Keratinocyte (primary cell): ENCODE data around the gene NCOA7. TPM values are rescaled to one million over a fixed set of nuclear protein-coding genes. Genes with fewer than 3 reads are reported as not detected.

Source experiments
- DNase-seq: peaks from one replicate; pipeline ENCODE4 v3.0.0-alpha.2; 2011; ENCODE audit warnings: low read depth, missing footprints, low spot score
- FAIRE-seq: peaks from 2 replicates; lab custom pipeline; 2011; peaks lifted over from hg19 to GRCh38; lab: Jason Lieb, UNC
- H2AFZ ChIP-seq: 2 replicates; pipeline ENCODE4 v1.6.0; 2012; ENCODE audit warnings: low read length, control low read depth, inconsistent platforms; ENCODE audit not compliant: control insufficient read depth
- H3K27ac ChIP-seq: 2 replicates; pipeline ENCODE4 v1.5.1; 2011; ENCODE audit warnings: low read length; ENCODE audit not compliant: control insufficient read depth, insufficient read depth
- H3K27me3 ChIP-seq: 3 replicates; pipeline ENCODE4 v1.6.0; 2011; ENCODE audit warnings: low read length; ENCODE audit not compliant: control insufficient read depth, insufficient read depth; ENCODE audit errors: extremely low read depth
- H3K36me3 ChIP-seq, 2 experiments: 2 replicates in 1 of 2; 3 replicates in 1 of 2; pipeline ENCODE4 v1.5.1; 2011; ENCODE audit warnings: low read length in 2 of 2, mild to moderate bottlenecking in 1 of 2; ENCODE audit not compliant: control insufficient read depth in 2 of 2, insufficient read depth in 2 of 2; ENCODE audit errors: extremely low read depth in 1 of 2
- H3K4me1 ChIP-seq: 3 replicates; pipeline ENCODE4 v1.5.1; 2011; ENCODE audit warnings: low read length; ENCODE audit not compliant: control insufficient read depth, insufficient read depth; ENCODE audit errors: extremely low read depth
- H3K4me2 ChIP-seq: 3 replicates; pipeline ENCODE4 v1.6.0; 2011; ENCODE audit warnings: low read depth, low read length; ENCODE audit not compliant: control insufficient read depth, insufficient read depth; ENCODE audit errors: extremely low read depth
- H3K4me3 ChIP-seq, 3 experiments: fragments of 200-600 bp in 1 of 3; sonication (generic) in 1 of 3; 2 replicates in 2 of 3; 3 replicates in 1 of 3; pipeline ENCODE4 v1.5.1; 2011 to 2016; ENCODE audit warnings: low read length in 3 of 3, mild to moderate bottlenecking in 3 of 3, control low read depth in 2 of 3, inconsistent platforms in 1 of 3, low read depth in 1 of 3, mixed read lengths in 1 of 3, mixed run types in 1 of 3, moderate library complexity in 1 of 3; ENCODE audit not compliant: control insufficient read depth in 2 of 3, insufficient read depth in 2 of 3; ENCODE audit errors: extremely low read depth in 1 of 3
- H3K79me2 ChIP-seq: 2 replicates; pipeline ENCODE4 v1.6.0; 2012; ENCODE audit warnings: low read length; ENCODE audit not compliant: control insufficient read depth, insufficient read depth
- H3K9ac ChIP-seq: 3 replicates; pipeline ENCODE4 v1.6.0; 2011; ENCODE audit warnings: low read length; ENCODE audit not compliant: control insufficient read depth, insufficient read depth; ENCODE audit errors: extremely low read depth
- H3K9me1 ChIP-seq: 3 replicates; pipeline ENCODE4 v1.6.0; 2011; ENCODE audit warnings: low read length; ENCODE audit not compliant: control insufficient read depth, insufficient read depth; ENCODE audit errors: extremely low read depth
- H3K9me3 ChIP-seq: 2 replicates; pipeline ENCODE4 v1.5.1; 2012; ENCODE audit warnings: low read depth, low read length; ENCODE audit not compliant: control insufficient read depth
- H4K20me1 ChIP-seq: 3 replicates; pipeline ENCODE4 v1.6.0; 2011; ENCODE audit warnings: low read length; ENCODE audit not compliant: control insufficient read depth, insufficient read depth; ENCODE audit errors: extremely low read depth
- CTCF ChIP-seq, 3 experiments: IDR thresholded peaks in 1 of 3; conservative IDR thresholded peaks in 1 of 3; optimal IDR thresholded peaks in 1 of 3; 2 replicates in 2 of 3; 3 replicates in 1 of 3; pipeline versions ENCODE3 to v1.5.1; 2011; ENCODE audit warnings: low read length in 3 of 3, mild to moderate bottlenecking in 3 of 3, moderate library complexity in 2 of 3, control low read depth in 1 of 3, inconsistent platforms in 1 of 3; ENCODE audit not compliant: insufficient read depth in 2 of 3; ENCODE audit errors: extremely low read depth in 1 of 3
- EZH2 ChIP-seq: IDR thresholded peaks from one replicate; pipeline ENCODE4 v1.6.1; 2012; ENCODE audit warnings: inconsistent platforms, mild to moderate bottlenecking, low read length, moderate library complexity
- dilution Hi-C: fragments of 300-500 bp; cut with MboI; formaldehyde crosslinking; loops from one replicate; pipeline ENCODE4 v1.7.0; 2020; ENCODE audit warnings: low sequenced_read_pairs; ENCODE audit not compliant: extremely low pct_ligation_motif_present
- polyA plus RNA-seq, 5 experiments: library from polyadenylated mRNA; depleted of rRNA in 3 of 5; stranded (reverse) in 3 of 5; stranded (forward) in 1 of 5; unstranded in 1 of 5; fragments of >200 nt; gene quantifications; 1 replicate in 1 of 5; 2 replicates in 3 of 5; 3 replicates in 1 of 5; pipeline versions ENCODE4 v1.2.1 to v1.2.3, GENCODE V29; 2011 to 2012; ENCODE audit warnings: missing spikeins in 2 of 5, low read depth in 1 of 5, low replicate concordance in 1 of 5

The NCOA7 gene
- polyA plus RNA-seq, 1 donor (not counting 4 experiments of a cell fraction or from before 2014, with no cell fraction given), result 20.5 TPM

- no peaks in the 10 kb centered on the region for H3K79me2 ChIP-seq
- TF ChIP-seq CTCF (optimal IDR thresholded peaks at IDR 0.05 in 1 of 3, IDR thresholded peaks at IDR 0.05 in 1 of 3, conservative IDR thresholded peaks at IDR 0.05 in 1 of 3; ENCODE audit: extremely low read depth in 1 of 3, insufficient read depth in 2 of 3, low read length in 3 of 3) (no peak), EZH2 (no peak)
- no peaks in the 10 kb centered on the region for H3K9me3 ChIP-seq
- no peaks in the 10 kb centered on the region for H3K9me1 ChIP-seq
- H3K36me3 ChIP-seq, result no peaks in the 10 kb centered on the region
- FAIRE-seq, result no peak
- no peak overlapping the region for H3K27ac ChIP-seq
- H3K4me1 ChIP-seq, result no peaks in the 10 kb centered on the region
- no peaks in the 10 kb centered on the region for H4K20me1 ChIP-seq
- no peak overlapping the region for H3K4me3 ChIP-seq
- no peak overlapping the region for H3K4me2 ChIP-seq
- H3K27me3 ChIP-seq, result no peaks in the 10 kb centered on the region
- no peak for DNase-seq
- no peak overlapping the region for H3K9ac ChIP-seq
- no peak overlapping the region for H2AFZ ChIP-seq
- dilution Hi-C loops, result loop anchor here (25.0 kb wide), 2 partner anchors 252 to 427 kb away; no protein-coding TSS in a partner anchor
Measured at GRCh38 chr6:125764121-125764671, 26.6 kb upstream of the NCOA7 start.

GRCh38 chr6:125765944-125766343 lies 24.8 kb upstream of the NCOA7 start:
- Histone ChIP-seq H3K4me1 (no peaks in the 10 kb centered on the region), H3K9me1 (no peaks in the 10 kb centered on the region), H3K79me2 (no peaks in the 10 kb centered on the region), H3K4me3 (no peak overlapping the region), H4K20me1 (no peaks in the 10 kb centered on the region), H2AFZ (no peak overlapping the region), H3K9me3 (no peaks in the 10 kb centered on the region), H3K9ac (no peak overlapping the region), H3K27me3 (no peaks in the 10 kb centered on the region), H3K36me3 (no peaks in the 10 kb centered on the region), H3K4me2 (no peak overlapping the region), H3K27ac (no peak overlapping the region)
- no peak for DNase-seq
- no peak for FAIRE-seq
- TF ChIP-seq CTCF (optimal IDR thresholded peaks at IDR 0.05 in 1 of 3, IDR thresholded peaks at IDR 0.05 in 1 of 3, conservative IDR thresholded peaks at IDR 0.05 in 1 of 3; ENCODE audit: extremely low read depth in 1 of 3, insufficient read depth in 2 of 3, low read length in 3 of 3) (no peak), EZH2 (no peak)
- dilution Hi-C loops, result loop anchor here (25.0 kb wide), 2 partner anchors 254 to 429 kb away; no protein-coding TSS in a partner anchor
